IPS-18a (cell line): ENCODE results near the gene ZNHIT2.
"Not testable (repeated sequence)": the region's sequence is repeated elsewhere in the genome, so short reads cannot be mapped to it uniquely, and the experiment has no call there.

Experiments used
- H3K27ac ChIP-seq: one replicate; pipeline ENCODE4 v1.5.1; 2013; ENCODE audit warnings: low read length
- H3K27me3 ChIP-seq: one replicate; pipeline ENCODE4 v1.6.1; 2013; ENCODE audit warnings: mild to moderate bottlenecking, low read length; ENCODE audit not compliant: control insufficient read depth, insufficient read depth
- H3K36me3 ChIP-seq: one replicate; pipeline ENCODE4 v1.6.1; 2013; ENCODE audit warnings: low read depth, low read length; ENCODE audit not compliant: control insufficient read depth
- H3K4me1 ChIP-seq: one replicate; pipeline ENCODE4 v1.6.1; 2013; ENCODE audit warnings: low read depth, low read length; ENCODE audit not compliant: control insufficient read depth
- H3K4me3 ChIP-seq: one replicate; pipeline ENCODE4 v1.5.1; 2013; ENCODE audit warnings: low read length
- H3K9ac ChIP-seq: one replicate; pipeline ENCODE4 v1.6.1; 2013; ENCODE audit warnings: mild to moderate bottlenecking, low read length, moderate library complexity
- H3K9me3 ChIP-seq: one replicate; pipeline ENCODE4 v1.6.1; 2013; ENCODE audit warnings: low read depth, low read length; ENCODE audit not compliant: control insufficient read depth

The ZNHIT2 gene

GRCh38 chr11:65125197-65126056 is 7.9 kb upstream of the ZNHIT2 start:
- H3K4me1 ChIP-seq = peaks cover 6% of the 10 kb centered on the region
- H3K27ac ChIP-seq = no peak overlapping the region
- no peak overlapping the region for H3K4me3 ChIP-seq
- no peak overlapping the region for H3K9ac ChIP-seq
- H3K9me3 ChIP-seq = no peaks in the 10 kb centered on the region
- H3K27me3 ChIP-seq = no peaks in the 10 kb centered on the region
- peaks cover 48% of the 10 kb centered on the region for H3K36me3 ChIP-seq

- peaks cover 53% of the 10 kb centered on the region for H3K36me3 ChIP-seq
- no peaks in the 10 kb centered on the region for H3K27me3 ChIP-seq
- H3K4me3 ChIP-seq = no peak overlapping the region
- H3K27ac ChIP-seq = no peak overlapping the region
- H3K9ac ChIP-seq = no peak overlapping the region
- H3K9me3 ChIP-seq = no peaks in the 10 kb centered on the region
- H3K4me1 ChIP-seq = peaks cover 6% of the 10 kb centered on the region
Observed at GRCh38 chr11:65124480-65125196, 7.1 kb upstream of the ZNHIT2 start.

GRCh38 chr11:65121865-65122696 is 4.6 kb upstream of the ZNHIT2 start, which contains the start of the genes FAU and MRPL49:
TSS of gene FAU (minus strand) at chr11:65122134. CDS start at chr11:65121813, 321 bp downstream.
TSS of gene MRPL49 (plus strand) at chr11:65122321. CDS start at chr11:65122347, 26 bp downstream.
- H3K36me3 ChIP-seq = peaks cover 51% of the 10 kb centered on the region
- peak within 1 kb of the TSS; percentile 100 for H3K4me3 ChIP-seq
- no peaks in the 10 kb centered on the region for H3K27me3 ChIP-seq
- H3K9ac ChIP-seq = peak within 1 kb of the TSS; percentile 97
- peak within 1 kb of the TSS; percentile 94 for H3K27ac ChIP-seq
- H3K4me1 ChIP-seq = peaks cover 6% of the 10 kb centered on the region
- no peaks in the 10 kb centered on the region for H3K9me3 ChIP-seq

GRCh38 chr11:65121447-65121864 is 4.0 kb upstream of the ZNHIT2 start:
- Histone ChIP-seq H3K4me1 (peaks cover 8% of the 10 kb centered on the region), H3K36me3 (peaks cover 45% of the 10 kb centered on the region), H3K4me3 (peak overlapping the region; percentile 100), H3K9ac (peak overlapping the region; percentile 97), H3K9me3 (no peaks in the 10 kb centered on the region), H3K27me3 (no peaks in the 10 kb centered on the region), H3K27ac (peak overlapping the region; percentile 80)

GRCh38 chr11:65120831-65121230 is 3.3 kb upstream of the ZNHIT2 start:
- Histone ChIP-seq H3K36me3 (peaks cover 38% of the 10 kb centered on the region), H3K9me3 (no peaks in the 10 kb centered on the region), H3K4me1 (peaks cover 9% of the 10 kb centered on the region), H3K27me3 (no peaks in the 10 kb centered on the region), H3K9ac (peak overlapping the region; percentile 97), H3K27ac (no peak overlapping the region), H3K4me3 (peak overlapping the region; percentile 100)

GRCh38 chr11:65119670-65119995 is 2.1 kb upstream of the ZNHIT2 start:
- Histone ChIP-seq H3K9ac (no peak overlapping the region), H3K9me3 (no peaks in the 10 kb centered on the region), H3K27me3 (no peaks in the 10 kb centered on the region), H3K4me3 (no peak overlapping the region), H3K4me1 (peaks cover 9% of the 10 kb centered on the region), H3K36me3 (peaks cover 27% of the 10 kb centered on the region), H3K27ac (no peak overlapping the region)

- H3K9me3 ChIP-seq, H3K9ac ChIP-seq, H3K4me3 ChIP-seq, H3K27me3 ChIP-seq, H3K27ac ChIP-seq, H3K4me1 ChIP-seq: not testable (repeated sequence)
- H3K36me3 ChIP-seq = peaks cover 24% of the 10 kb centered on the region
Observed at GRCh38 chr11:65118891-65119669, 1.6 kb upstream of the ZNHIT2 start.

- peaks cover 13% of the 10 kb centered on the region for H3K4me1 ChIP-seq
- H3K36me3 ChIP-seq = peaks cover 24% of the 10 kb centered on the region
- no peak overlapping the region for H3K4me3 ChIP-seq
- no peaks in the 10 kb centered on the region for H3K9me3 ChIP-seq
- H3K27me3 ChIP-seq = no peaks in the 10 kb centered on the region
- no peak overlapping the region for H3K27ac ChIP-seq
- no peak overlapping the region for H3K9ac ChIP-seq
Observed at GRCh38 chr11:65118097-65118837, 766 bp upstream of the ZNHIT2 start.

GRCh38 chr11:65116370-65117205 is 913 bp downstream of the ZNHIT2 start:
- Histone ChIP-seq H3K4me3 (peak overlapping the region; percentile 84), H3K27ac (peak overlapping the region; percentile 89), H3K4me1 (peaks cover 11% of the 10 kb centered on the region), H3K36me3 (peaks cover 24% of the 10 kb centered on the region), H3K9me3 (no peaks in the 10 kb centered on the region), H3K27me3 (no peaks in the 10 kb centered on the region), H3K9ac (peak overlapping the region; percentile 86)
